ENCODE results near the gene TMEM272.

TMEM272 gene

DNA sequence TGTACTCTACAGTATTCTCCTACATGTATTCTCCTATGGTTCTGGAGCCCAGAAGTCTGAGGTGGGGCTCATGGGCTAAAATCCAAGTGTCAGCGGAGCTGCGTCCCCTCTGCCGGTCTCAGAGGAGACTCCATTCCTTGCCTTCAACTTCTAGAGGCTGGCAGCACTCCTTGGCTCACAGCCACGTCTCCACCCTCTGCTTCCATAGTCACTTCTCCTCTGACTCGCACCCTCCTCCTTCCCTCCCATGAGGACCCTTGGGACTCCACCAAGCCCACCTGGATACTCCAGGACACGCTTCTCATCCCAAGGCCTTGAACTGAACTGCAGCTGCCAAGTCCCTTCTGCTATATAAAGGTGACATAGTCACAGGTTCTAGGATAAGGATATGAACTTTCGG lies 68.8 kb downstream of the TMEM272 start:
- no peak for DNase-seq

DNA sequence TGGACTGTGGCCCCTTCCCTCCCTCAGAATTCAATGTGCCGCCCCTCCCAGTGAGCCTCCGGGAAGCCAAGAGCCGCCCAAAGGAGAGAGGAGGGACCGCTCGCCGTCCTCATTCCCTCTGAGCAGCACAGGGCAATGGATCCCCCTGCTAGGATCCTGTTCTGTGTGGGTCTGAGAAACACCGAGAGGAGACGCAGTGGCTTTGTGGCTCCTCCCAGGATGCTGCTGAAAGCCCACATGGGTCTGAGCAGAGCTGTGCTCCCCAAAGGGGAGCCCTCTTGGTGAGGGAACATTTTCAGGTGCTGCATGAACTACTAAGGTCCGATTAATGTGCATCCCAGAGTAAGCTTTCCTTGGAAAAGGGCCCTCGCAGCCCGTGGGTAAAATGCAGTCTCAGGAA lies 71.5 kb downstream of the TMEM272 start:
- DNase-seq = no peak

DNA sequence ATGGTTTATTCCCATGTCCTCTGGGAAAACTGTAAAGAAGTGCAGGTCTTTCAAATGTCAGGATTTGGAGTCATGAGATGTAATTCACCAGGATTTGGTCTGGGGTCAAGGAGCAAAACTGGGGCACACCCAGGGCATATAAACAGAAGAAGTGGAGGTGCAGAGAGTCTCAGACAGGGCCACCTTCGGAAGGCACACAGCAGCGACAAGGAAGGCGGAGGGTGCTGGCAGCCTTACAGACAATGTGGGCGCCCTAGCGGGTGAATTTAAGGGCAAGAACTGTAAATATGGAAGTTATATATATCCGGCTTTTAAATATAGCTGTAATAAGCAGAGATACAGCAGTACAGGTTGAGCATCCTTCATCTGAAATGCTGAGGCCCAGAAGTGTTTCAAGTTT lies 72.2 kb downstream of the TMEM272 start:
- no peak for DNase-seq

DNA sequence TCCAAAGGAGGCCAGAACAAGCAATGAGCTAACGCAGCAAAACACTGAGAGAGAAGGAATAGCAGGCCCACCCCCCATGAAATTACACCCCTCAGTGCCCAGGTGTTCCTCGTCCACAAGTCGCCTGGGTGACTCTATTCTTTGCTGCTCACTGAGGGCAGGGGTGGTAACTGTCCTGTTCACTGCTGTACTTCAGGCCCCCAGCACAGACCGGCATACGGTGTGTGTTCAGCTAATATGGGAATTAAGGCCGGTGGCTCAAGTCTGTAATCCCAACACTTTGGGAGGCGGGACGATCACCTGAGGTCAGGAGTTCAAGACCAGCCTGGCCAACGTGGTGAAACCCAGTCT lies 72.9 kb downstream of the TMEM272 start:
- DNase-seq = no peak

DNA sequence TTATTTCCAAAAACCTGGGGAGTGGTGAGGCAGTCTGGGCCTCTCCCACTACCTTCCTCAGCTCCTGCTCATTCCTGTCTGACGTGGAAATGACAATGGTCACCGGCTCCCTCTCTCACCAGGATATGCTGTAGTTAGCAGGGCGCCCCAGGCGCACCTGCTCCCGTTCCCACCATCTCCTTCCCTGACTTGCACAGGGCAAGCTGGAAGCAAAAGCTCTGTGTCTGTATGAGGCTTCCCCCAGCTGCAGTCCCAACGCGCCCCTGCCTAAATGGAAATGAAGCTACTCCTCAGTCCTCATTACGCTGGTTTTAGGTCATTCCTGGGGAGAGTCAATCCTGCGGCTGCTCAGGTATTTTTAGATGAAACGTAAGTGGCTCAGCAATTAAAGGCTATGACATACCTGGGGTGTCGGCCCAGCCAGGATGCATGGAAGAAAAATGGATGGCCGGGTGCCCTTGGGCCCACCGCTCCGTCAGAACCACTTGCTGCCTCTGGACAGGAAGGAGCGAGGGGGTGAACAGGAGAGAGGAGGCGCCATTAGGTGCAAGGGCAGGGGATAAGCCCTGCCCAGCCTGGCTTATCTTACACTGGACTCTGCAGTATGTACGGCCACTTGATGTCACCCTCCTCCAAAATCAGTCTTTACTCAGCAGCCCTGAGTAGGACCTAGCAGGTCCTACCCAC lies 73.4 kb downstream of the TMEM272 start:
- no peak for DNase-seq

GRCh38 chr13:51770681-51771417 lies 74.1 kb downstream of the TMEM272 start:
- DNase-seq = no peak

DNA sequence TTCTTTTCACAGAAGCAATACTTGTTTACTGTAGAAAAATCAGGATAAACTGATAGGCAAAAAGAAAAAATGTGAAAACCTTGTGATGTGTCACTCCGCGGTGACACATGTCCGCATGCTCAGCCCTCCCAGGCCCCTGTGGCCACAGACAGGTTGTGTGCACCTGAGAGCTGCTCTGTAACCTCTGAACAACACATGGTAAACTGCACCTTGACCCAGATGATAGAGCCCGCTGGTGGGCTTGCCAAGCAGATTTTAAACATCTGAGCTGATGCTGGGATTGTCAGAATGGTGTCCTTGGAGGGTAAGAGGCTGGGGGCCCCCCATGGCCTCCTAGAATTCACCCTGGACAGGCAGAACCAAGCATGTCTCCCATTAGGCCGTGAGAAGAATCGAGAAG lies 74.8 kb downstream of the TMEM272 start:
- no peak for DNase-seq

- no peak for DNase-seq
Measured at GRCh38 chr13:51769455-51770127, 75.4 kb downstream of the TMEM272 start.

- no peak for DNase-seq
Measured at GRCh38 chr13:51768976-51769375, 76.0 kb downstream of the TMEM272 start.

GRCh38 chr13:51768378-51768921 lies 76.5 kb downstream of the TMEM272 start:
- DNase-seq = no peak

DNA sequence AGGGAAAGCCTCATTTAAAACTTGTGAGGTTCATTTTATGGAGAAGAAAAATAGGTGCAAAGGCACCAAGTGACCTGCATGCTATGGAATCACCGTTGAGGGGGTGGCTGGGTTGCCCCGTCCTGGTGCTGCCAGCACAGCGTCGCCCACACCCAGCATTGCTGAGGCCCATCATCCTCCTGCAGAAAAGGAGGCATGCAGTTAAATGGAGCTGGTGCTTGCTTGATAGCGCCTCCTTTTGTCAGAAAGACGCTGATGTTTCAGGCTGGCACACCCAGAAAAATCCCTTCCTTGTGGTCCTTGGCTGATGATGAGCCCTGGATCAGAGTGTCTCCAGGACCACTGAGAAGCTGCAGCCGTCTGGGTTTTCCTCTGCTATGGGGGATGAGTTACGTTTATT lies 77.9 kb downstream of the TMEM272 start:
- peak; percentile 25 for DNase-seq

DNA sequence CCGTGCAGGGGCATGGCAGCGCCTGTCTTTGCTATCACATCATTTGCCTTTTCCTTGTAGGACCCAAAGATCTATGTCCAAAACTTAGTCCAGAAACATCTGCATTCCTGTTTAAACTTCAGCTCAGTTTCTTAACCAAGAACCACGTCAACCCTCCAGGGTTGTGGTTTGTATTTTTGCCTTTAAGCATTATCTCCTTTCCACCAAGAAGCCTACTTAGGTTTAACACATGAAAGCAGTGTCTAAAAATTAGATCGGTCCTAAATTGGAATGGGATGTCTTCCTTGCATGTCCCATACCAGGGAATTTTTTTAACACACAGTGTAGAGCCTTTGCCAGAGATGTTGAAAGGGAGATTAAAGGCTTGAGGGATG lies 79.8 kb downstream of the TMEM272 start:
- DNase-seq = peak; percentile 27

DNA sequence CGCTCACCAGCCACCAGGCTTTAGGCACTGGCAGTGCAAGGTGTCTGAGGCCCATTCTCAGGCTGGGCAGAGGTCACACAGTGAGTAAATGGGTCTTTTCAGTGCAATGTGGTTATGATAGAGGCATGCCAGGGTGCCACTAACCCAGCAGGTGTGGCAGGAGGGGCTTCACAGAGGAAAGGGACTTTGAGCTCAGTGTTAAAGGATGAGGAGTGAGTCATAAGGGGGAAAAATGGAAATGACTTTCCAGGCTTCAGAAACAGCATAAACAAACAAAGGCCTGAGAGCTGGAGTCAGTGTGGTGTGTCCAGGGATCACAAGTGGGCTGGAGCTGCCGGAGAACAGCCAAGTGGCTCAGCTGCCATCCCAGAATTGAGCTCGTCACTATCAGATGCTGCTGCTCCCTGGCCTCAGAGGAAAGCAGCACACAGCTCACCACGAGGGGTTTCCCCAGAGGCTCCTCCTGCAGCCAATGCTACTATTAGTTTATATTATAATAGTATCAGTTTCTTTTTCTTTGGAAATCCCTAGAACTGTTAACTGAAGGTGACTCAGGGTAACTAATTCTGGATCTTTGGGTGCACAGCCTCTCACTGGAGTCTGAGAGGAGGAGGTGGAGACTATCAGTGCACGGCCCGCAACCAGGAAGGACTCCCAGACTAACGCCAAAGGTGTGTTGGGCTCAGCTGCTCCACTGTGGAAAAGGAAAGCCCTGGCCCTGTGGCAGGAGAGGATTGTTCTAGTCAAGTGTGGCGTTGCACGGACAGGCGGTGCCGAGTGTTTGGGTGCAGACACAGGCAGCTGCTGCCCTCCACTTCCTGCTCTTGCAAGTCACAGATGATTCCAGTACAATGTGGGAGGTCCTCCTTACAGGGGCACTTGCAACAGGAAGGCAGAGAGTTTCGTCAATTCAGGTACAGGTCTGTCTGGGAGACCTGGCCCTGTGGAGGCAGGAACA lies 80.5 kb downstream of the TMEM272 start:
- peak; percentile 58 for DNase-seq

DNA sequence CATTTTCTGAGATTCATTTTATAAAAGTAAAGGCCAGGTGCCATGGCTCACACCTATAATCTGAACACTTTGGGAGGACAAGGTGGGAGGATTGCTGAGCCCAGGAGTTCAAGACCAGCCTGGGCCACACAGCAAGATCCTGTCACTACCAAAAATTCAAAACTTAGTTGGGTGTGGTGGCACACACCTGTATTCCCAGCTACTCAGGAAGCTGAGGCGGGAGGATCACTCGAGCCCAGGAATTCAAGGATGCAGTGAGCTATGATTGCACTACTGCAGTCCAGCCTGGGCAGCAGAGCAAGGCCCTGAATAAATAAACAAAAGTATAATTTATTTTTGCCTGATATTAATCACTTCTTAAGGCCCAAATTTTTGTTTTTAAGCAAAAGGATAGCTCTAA lies 81.5 kb downstream of the TMEM272 start:
- DNase-seq = no peak
